ENCODE data around the gene PFDN2. TPM values are rescaled to one million over a fixed set of nuclear protein-coding genes. Genes with fewer than 3 reads are reported as not detected.

Gene PFDN2
- total RNA-seq, 1 donor from 2014 or later, result 53.7 TPM

GRCh38 chr1:161106431-161106830, 11.4 kb downstream of the PFDN2 start:
- no peak for DNase-seq (ENCODE audit: low read depth)

GRCh38 chr1:161100556-161100955, 17.3 kb downstream of the PFDN2 start:
- no peak for DNase-seq (ENCODE audit: low read depth)

- DNase-seq (ENCODE audit: low read depth), result no peak
Measured at GRCh38 chr1:161099090-161099802, 18.6 kb downstream of the PFDN2 start.

- DNase-seq (ENCODE audit: low read depth), result peak; percentile 72
Measured at GRCh38 chr1:161098210-161099068, 19.4 kb downstream of the PFDN2 start, which contains the start of gene KLHDC9. Gene KLHDC9 (plus strand): TSS chr1:161098361. CDS start chr1:161098536, 175 bp downstream.

GRCh38 chr1:161096530-161096929, 21.3 kb downstream of the PFDN2 start:
- peak; percentile 49 for DNase-seq (ENCODE audit: low read depth)

- no peak for DNase-seq (ENCODE audit: low read depth)
Measured at GRCh38 chr1:161096015-161096414, 21.8 kb downstream of the PFDN2 start.

- no peak for DNase-seq (ENCODE audit: low read depth)
Measured at GRCh38 chr1:161095230-161095629, 22.6 kb downstream of the PFDN2 start.

GRCh38 chr1:161094481-161094880, 23.4 kb downstream of the PFDN2 start:
- no peak for DNase-seq (ENCODE audit: low read depth)

GRCh38 chr1:161092621-161093028, 25.2 kb downstream of the PFDN2 start:
- no peak for DNase-seq (ENCODE audit: low read depth)

GRCh38 chr1:161091796-161092507, 25.9 kb downstream of the PFDN2 start:
- peak; percentile 43 for DNase-seq (ENCODE audit: low read depth)

- DNase-seq (ENCODE audit: low read depth), result no peak
Measured at GRCh38 chr1:161091093-161091492, 26.7 kb downstream of the PFDN2 start.

- DNase-seq (ENCODE audit: low read depth), result no peak
Measured at GRCh38 chr1:161090617-161091016, 27.2 kb downstream of the PFDN2 start.

GRCh38 chr1:161089938-161090337, 27.9 kb downstream of the PFDN2 start:
- DNase-seq (ENCODE audit: low read depth), result no peak

GRCh38 chr1:161089251-161089924, 28.4 kb downstream of the PFDN2 start, which contains the start of gene NECTIN4:
Gene NECTIN4 (minus strand): TSS chr1:161089558. CDS start chr1:161089296, 262 bp downstream.
- no peak for DNase-seq (ENCODE audit: low read depth)

GRCh38 chr1:161088587-161089110, 29.2 kb downstream of the PFDN2 start:
- no peak for DNase-seq (ENCODE audit: low read depth)

GRCh38 chr1:161086457-161086856, 31.4 kb downstream of the PFDN2 start:
- DNase-seq (ENCODE audit: low read depth), result no peak

GRCh38 chr1:161085165-161085564, 32.7 kb downstream of the PFDN2 start:
- DNase-seq (ENCODE audit: low read depth), result no peak

- DNase-seq (ENCODE audit: low read depth), result no peak
Measured at GRCh38 chr1:161084597-161084988, 33.2 kb downstream of the PFDN2 start.

- DNase-seq (ENCODE audit: low read depth), result peak; percentile 37
Measured at GRCh38 chr1:161083748-161084596, 33.9 kb downstream of the PFDN2 start.
